Activated CD4-positive, alpha-beta T cell treated with anti-CD3 and anti-CD28 coated beads, Interleukin-2, amount 10 ng/mL, durations not matched to agents 24 days and 14 days (primary cell): ENCODE measurements around the gene TTBK2. TPM values are rescaled to one million over a fixed set of nuclear protein-coding genes. Genes with fewer than 3 reads are reported as not detected.

ENCODE experiments used
- DNase-seq: peaks from one replicate; pipeline ENCODE4 v3.0.0; 2022
- H3K27ac Mint-ChIP-seq: one replicate; pipeline ENCODE4 v1.8.0; 2022; ENCODE audit warnings: mild to moderate bottlenecking, mixed read lengths
- H3K27me3 Mint-ChIP-seq: one replicate; pipeline ENCODE4 v1.8.0; 2022; ENCODE audit warnings: mixed read lengths
- H3K36me3 Mint-ChIP-seq: one replicate; pipeline ENCODE4 v1.8.0; 2022; ENCODE audit warnings: low read depth, mild to moderate bottlenecking, mixed read lengths
- H3K4me1 Mint-ChIP-seq: one replicate; pipeline ENCODE4 v1.8.0; 2021; ENCODE audit warnings: mixed read lengths
- H3K4me3 Mint-ChIP-seq: one replicate; pipeline ENCODE4 v1.8.0; 2022; ENCODE audit warnings: mild to moderate bottlenecking, moderate library complexity, mixed read lengths
- H3K9me3 Mint-ChIP-seq: one replicate; pipeline ENCODE4 v1.8.0; 2021; ENCODE audit warnings: mixed read lengths
- intact Hi-C: fragments of 100-400 bp; cut with micrococcal nuclease; formaldehyde crosslinking; loops from one replicate; pipeline ENCODE4 v1.15.1; 2023
- total RNA-seq: library from RNA; stranded (reverse); gene quantifications from 2 replicates; pipeline ENCODE4 v1.2.3, GENCODE V29; 2022

Gene TTBK2
- total RNA-seq, 1 donor from 2014 or later: 11.3 TPM

- H3K4me1 Mint-ChIP-seq: no peaks in the 10 kb centered on the region
- H3K4me3 Mint-ChIP-seq: no peak overlapping the region
- peaks cover 4% of the 10 kb centered on the region for H3K9me3 Mint-ChIP-seq
- intact Hi-C loops: no loop called here
- DNase-seq: no peak
- H3K36me3 Mint-ChIP-seq: peaks cover 2% of the 10 kb centered on the region
- no peaks in the 10 kb centered on the region for H3K27me3 Mint-ChIP-seq
- no peak overlapping the region for H3K27ac Mint-ChIP-seq
Measured at GRCh38 chr15:42880121-42880520, 40.5 kb downstream of the TTBK2 start.

DNA sequence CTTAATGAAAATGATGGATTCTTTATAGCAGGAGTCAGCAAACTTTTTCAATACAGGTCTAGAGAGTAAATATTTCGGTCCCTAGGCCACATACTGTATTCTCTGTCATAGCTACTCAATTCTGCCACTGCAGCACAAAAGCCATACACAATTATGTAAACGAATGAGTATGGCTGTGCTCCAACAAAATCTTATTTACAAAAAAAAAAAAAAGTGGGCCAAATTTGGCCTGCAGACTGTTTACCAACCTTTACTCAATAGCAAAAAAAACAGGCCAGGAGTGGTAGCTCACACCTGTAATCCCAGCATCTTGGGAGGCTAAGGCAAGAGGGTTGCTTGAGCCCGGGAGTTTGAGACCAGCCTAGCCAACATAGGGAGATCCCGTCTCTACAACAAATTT lies 41.1 kb downstream of the TTBK2 start:
- no peak for DNase-seq
- Mint-ChIP-seq H3K27me3 (no peaks in the 10 kb centered on the region), H3K27ac (no peak overlapping the region), H3K9me3 (no peaks in the 10 kb centered on the region), H3K4me3 (no peak overlapping the region), H3K4me1 (no peaks in the 10 kb centered on the region), H3K36me3 (peaks cover 2% of the 10 kb centered on the region)
- intact Hi-C loops: no loop called here

GRCh38 chr15:42876224-42876623 lies 44.4 kb downstream of the TTBK2 start:
- Mint-ChIP-seq H3K36me3 (peaks cover 2% of the 10 kb centered on the region), H3K4me3 (no peak overlapping the region), H3K27me3 (no peaks in the 10 kb centered on the region), H3K4me1 (peaks cover 2% of the 10 kb centered on the region), H3K27ac (no peak overlapping the region), H3K9me3 (no peaks in the 10 kb centered on the region)
- intact Hi-C loops: no loop called here
- DNase-seq: no peak

DNA sequence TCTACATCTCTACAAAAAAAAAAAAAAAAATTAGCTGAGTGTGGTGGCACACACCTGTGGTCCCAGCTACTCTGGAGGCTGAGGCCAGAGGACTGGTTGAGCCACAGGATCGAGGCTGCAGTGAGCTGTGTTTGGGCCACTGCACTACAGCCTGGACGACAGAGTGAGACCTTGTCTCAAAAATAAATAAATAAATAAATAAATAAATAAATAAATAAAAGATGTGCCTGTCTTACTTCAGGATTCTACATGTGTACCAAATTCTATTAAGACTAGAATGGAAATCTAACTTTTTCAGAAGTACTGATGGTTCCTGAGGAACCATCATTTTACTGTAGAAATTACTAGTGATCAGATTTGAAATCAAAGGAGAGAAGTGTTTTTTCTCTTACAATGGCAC lies 51.9 kb downstream of the TTBK2 start:
- H3K4me1 Mint-ChIP-seq: peaks cover 2% of the 10 kb centered on the region
- no peak overlapping the region for H3K4me3 Mint-ChIP-seq
- intact Hi-C loops: no loop called here
- no peak overlapping the region for H3K27ac Mint-ChIP-seq
- no peaks in the 10 kb centered on the region for H3K36me3 Mint-ChIP-seq
- H3K9me3 Mint-ChIP-seq: no peaks in the 10 kb centered on the region
- H3K27me3 Mint-ChIP-seq: no peaks in the 10 kb centered on the region
- DNase-seq: no peak

DNA sequence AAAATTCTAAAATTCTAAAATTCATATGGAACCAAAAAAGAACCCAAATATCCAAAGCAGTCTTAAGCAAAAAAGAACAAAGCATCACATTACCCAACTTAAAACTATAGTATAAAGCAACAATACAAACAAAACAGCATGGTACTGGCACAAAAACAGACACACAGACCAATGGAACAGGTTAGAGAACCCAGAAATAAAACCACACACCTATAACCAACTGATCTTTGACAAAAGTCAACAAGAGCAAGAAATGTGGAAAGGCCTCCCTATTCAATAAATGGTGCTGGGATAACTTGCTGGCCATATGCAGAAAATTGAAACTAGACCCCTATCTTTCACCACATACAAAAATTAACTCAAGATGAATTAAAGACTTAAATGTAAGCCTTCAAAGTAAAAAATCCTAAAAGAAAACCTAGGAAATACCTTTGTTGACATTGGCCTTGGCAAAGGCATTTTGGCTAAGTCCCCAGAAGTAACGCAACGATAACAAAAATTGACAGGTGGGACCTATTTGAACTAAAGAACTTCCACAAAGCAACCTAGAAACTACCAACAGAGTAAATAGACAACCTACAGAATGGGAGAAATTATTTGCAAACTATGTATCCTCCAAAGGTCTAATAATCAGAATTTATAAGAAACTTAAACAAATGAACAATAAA lies 56.9 kb downstream of the TTBK2 start:
- H3K27ac Mint-ChIP-seq: no peak overlapping the region
- peaks cover 3% of the 10 kb centered on the region for H3K4me1 Mint-ChIP-seq
- DNase-seq: no peak
- H3K27me3 Mint-ChIP-seq: no peaks in the 10 kb centered on the region
- no peak overlapping the region for H3K4me3 Mint-ChIP-seq
- peaks cover 12% of the 10 kb centered on the region for H3K36me3 Mint-ChIP-seq
- no peaks in the 10 kb centered on the region for H3K9me3 Mint-ChIP-seq
- intact Hi-C loops: no loop called here

DNA sequence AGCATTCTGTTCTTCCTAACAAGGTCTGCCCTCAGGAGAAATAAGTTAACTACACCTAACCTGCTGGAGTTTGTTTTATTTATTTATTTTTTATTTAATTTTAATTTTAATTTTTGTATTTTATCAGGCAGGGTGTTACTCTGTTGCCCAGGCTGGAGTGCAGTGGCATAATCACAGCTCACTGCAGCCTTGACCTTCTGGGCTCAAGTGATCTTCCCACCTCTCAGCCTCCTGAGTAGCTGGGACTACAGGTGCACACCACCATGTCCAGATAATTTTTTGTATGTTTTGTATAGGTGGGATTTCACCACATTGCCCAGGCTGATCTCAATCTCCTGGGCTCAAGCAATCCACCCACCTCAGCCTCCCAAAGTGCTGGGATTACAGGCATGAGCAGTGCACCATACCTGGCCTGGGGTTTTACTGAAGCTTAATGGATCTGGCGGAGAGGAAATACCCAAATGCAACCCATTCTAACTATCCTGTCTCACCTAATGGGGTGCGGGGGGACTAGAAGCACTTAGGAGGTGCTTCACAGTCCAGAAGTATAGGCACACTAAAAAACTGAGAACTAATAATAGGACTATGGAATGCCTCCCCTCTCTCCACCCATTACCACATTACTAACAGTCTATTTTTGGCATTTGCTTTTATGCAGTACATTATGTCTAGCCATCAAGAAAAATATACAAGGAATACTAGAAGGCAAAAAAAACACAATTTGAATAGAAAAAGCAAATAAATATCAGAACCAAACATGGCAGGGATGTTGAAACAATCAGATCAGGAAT lies 61.4 kb downstream of the TTBK2 start:
- no peak for DNase-seq
- Mint-ChIP-seq H3K27ac (no peak overlapping the region), H3K4me3 (no peak overlapping the region), H3K36me3 (peaks cover 18% of the 10 kb centered on the region), H3K9me3 (peaks cover 5% of the 10 kb centered on the region), H3K27me3 (no peaks in the 10 kb centered on the region), H3K4me1 (peaks cover 3% of the 10 kb centered on the region)
- intact Hi-C loops: no loop called here

DNA sequence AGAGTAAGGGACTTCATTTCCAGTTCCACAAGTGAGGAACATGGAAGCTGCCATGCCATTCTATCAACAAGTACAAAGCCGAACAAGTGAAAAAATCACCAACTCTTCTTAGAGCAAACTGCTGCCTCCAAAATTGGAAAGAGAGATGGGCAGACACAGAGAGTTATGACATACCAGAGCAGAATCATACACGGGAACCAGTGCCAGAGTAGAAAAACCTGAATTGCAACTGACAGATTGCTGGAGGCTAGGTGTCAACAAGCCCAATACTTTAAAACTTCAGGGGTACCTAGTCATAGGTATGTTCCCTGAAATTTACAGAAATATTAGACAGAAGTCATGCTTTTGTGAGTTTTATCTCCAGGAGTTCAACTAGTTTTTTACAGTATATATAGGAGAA lies 62.0 kb downstream of the TTBK2 start:
- Mint-ChIP-seq H3K4me1 (peaks cover 3% of the 10 kb centered on the region), H3K4me3 (no peak overlapping the region), H3K36me3 (peaks cover 18% of the 10 kb centered on the region), H3K27me3 (no peaks in the 10 kb centered on the region), H3K27ac (no peak overlapping the region), H3K9me3 (peaks cover 5% of the 10 kb centered on the region)
- DNase-seq: no peak
- intact Hi-C loops: no loop called here

GRCh38 chr15:42854576-42854975 lies 66.0 kb downstream of the TTBK2 start:
- H3K4me1 Mint-ChIP-seq: no peaks in the 10 kb centered on the region
- intact Hi-C loops: no loop called here
- H3K27ac Mint-ChIP-seq: no peak overlapping the region
- H3K27me3 Mint-ChIP-seq: no peaks in the 10 kb centered on the region
- H3K9me3 Mint-ChIP-seq: peaks cover 5% of the 10 kb centered on the region
- H3K4me3 Mint-ChIP-seq: no peak overlapping the region
- no peak for DNase-seq
- peaks cover 7% of the 10 kb centered on the region for H3K36me3 Mint-ChIP-seq

DNA sequence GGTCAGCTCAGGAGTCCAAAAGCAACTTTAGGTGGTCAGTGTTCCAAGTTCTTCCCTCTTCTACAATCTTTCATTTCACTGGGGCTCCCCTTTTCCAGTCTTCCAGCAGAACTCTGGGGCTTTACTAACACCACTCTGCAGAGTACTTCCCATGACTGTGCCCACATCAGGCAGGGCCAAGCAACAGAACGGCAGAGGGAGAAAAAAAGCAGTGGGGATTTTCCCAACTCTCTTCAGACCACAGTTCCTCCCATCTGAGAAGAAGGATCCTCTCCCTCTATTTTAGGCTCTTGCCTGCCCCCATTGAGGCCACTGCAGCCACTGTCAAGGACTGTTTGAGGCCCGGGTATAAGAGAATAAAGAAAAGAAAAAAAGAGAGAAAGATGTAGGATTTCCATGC lies 70.7 kb downstream of the TTBK2 start:
- Mint-ChIP-seq H3K27ac (no peak overlapping the region), H3K36me3 (peaks cover 2% of the 10 kb centered on the region), H3K27me3 (no peaks in the 10 kb centered on the region), H3K4me3 (no peak overlapping the region), H3K9me3 (no peaks in the 10 kb centered on the region), H3K4me1 (no peaks in the 10 kb centered on the region)
- DNase-seq: no peak
- intact Hi-C loops: no loop called here

DNA sequence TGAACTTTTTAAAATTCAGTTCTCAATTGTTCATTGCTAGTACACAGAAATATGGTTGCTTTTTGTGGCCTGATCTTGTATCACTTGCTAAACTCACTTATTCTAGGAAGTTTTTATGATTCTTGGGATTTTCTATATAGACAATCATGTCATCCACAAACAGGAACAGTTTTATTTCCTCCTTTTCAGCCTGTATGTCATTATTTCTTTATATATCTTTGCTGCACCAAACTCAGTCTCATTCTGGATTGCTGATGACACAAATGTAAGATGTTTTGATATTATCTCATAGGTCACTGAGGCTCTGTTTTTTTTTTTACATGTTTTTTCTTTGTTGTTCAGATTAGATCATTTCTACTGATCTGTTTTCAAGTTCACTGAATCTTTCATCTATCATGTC lies 71.7 kb downstream of the TTBK2 start:
- Mint-ChIP-seq H3K27ac (no peak overlapping the region), H3K36me3 (peaks cover 2% of the 10 kb centered on the region), H3K9me3 (no peaks in the 10 kb centered on the region), H3K4me3 (no peak overlapping the region), H3K27me3 (no peaks in the 10 kb centered on the region), H3K4me1 (no peaks in the 10 kb centered on the region)
- DNase-seq: no peak
- intact Hi-C loops: no loop called here

GRCh38 chr15:42846647-42847046 lies 73.9 kb downstream of the TTBK2 start:
- Mint-ChIP-seq H3K27ac (no peak overlapping the region), H3K27me3 (no peaks in the 10 kb centered on the region), H3K4me3 (no peak overlapping the region), H3K36me3 (peaks cover 5% of the 10 kb centered on the region), H3K9me3 (no peaks in the 10 kb centered on the region), H3K4me1 (no peaks in the 10 kb centered on the region)
- intact Hi-C loops: no loop called here
- DNase-seq: no peak

DNA sequence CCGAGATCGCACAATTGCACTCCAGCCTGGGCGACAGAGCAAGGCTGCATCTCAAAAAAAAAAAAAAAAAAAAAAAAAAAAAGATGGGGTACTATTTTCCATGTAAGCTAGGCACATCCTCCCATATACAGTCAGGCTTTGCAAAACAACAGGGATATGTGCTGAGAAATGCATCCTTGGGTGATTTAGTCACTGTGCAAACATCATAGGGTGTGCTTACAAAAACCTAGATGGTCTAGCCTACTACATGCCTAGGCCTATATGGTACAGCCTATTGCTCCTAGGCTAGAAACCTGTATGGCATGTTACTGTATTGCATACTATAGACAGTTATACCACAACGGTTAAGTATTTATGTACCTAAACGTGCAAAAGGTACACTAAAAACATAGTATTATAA lies 75.0 kb downstream of the TTBK2 start:
- Mint-ChIP-seq H3K4me3 (no peak overlapping the region), H3K27ac (no peak overlapping the region), H3K36me3 (peaks cover 5% of the 10 kb centered on the region), H3K27me3 (no peaks in the 10 kb centered on the region), H3K4me1 (no peaks in the 10 kb centered on the region), H3K9me3 (no peaks in the 10 kb centered on the region)
- DNase-seq: no peak
- intact Hi-C loops: no loop called here

GRCh38 chr15:42843699-42844098 lies 76.9 kb downstream of the TTBK2 start:
- H3K4me1 Mint-ChIP-seq: no peaks in the 10 kb centered on the region
- H3K9me3 Mint-ChIP-seq: no peaks in the 10 kb centered on the region
- H3K27ac Mint-ChIP-seq: no peak overlapping the region
- peaks cover 3% of the 10 kb centered on the region for H3K36me3 Mint-ChIP-seq
- intact Hi-C loops: no loop called here
- no peak overlapping the region for H3K4me3 Mint-ChIP-seq
- no peak for DNase-seq
- H3K27me3 Mint-ChIP-seq: no peaks in the 10 kb centered on the region

GRCh38 chr15:42836251-42836650 lies 84.3 kb downstream of the TTBK2 start:
- intact Hi-C loops: no loop called here
- no peaks in the 10 kb centered on the region for H3K9me3 Mint-ChIP-seq
- H3K27me3 Mint-ChIP-seq: no peaks in the 10 kb centered on the region
- H3K27ac Mint-ChIP-seq: no peak overlapping the region
- no peaks in the 10 kb centered on the region for H3K36me3 Mint-ChIP-seq
- no peak for DNase-seq
- no peaks in the 10 kb centered on the region for H3K4me1 Mint-ChIP-seq
- H3K4me3 Mint-ChIP-seq: no peak overlapping the region

DNA sequence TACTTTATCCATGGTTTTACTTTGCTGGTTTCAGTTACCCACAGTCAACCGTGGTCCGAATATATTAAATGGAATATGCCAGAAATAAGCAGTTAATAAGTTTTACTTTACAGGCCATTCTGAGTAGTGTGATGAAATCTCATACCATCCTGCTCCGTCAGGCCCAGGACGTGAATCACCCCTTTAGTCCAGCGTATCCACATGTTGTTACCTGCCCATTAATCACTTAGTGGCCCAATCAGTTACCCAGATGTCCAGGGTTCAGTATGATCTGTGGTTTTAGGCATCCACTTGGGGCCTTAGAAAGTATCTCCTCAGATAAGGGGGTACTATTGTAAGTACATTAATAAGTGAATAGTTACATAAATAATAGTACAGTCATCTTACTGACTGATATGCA lies 88.0 kb downstream of the TTBK2 start:
- Mint-ChIP-seq H3K9me3 (no peaks in the 10 kb centered on the region), H3K4me3 (no peak overlapping the region), H3K27ac (no peak overlapping the region), H3K36me3 (no peaks in the 10 kb centered on the region), H3K27me3 (no peaks in the 10 kb centered on the region), H3K4me1 (no peaks in the 10 kb centered on the region)
- intact Hi-C loops: no loop called here
- no peak for DNase-seq
